ENCODE results near the gene IL1RN.

Gene IL1RN

GRCh38 chr2:113104054-113104611, 23.3 kb upstream of the IL1RN start:
- DNase-seq, result peak; percentile 26 to 48

- DNase-seq, result peak; percentile 39 to 66
Observed at GRCh38 chr2:113105047-113105785, 22.2 kb upstream of the IL1RN start.

GRCh38 chr2:113111121-113111520, 16.3 kb upstream of the IL1RN start:
- no peak for DNase-seq

- DNase-seq, result no peak
Observed at GRCh38 chr2:113111823-113112287, 15.5 kb upstream of the IL1RN start.

- DNase-seq, result no peak
Observed at GRCh38 chr2:113112441-113112840, 15.0 kb upstream of the IL1RN start.

- no peak for DNase-seq
Observed at GRCh38 chr2:113112871-113113270, 14.5 kb upstream of the IL1RN start.

GRCh38 chr2:113113807-113114206, 13.6 kb upstream of the IL1RN start:
- no peak for DNase-seq

GRCh38 chr2:113114224-113114945, 13.0 kb upstream of the IL1RN start:
- no peak for DNase-seq

GRCh38 chr2:113114996-113115395, 12.4 kb upstream of the IL1RN start:
- no peak for DNase-seq

GRCh38 chr2:113116100-113116958, 11.1 kb upstream of the IL1RN start:
- no peak for DNase-seq

GRCh38 chr2:113117541-113118262, 9.7 kb upstream of the IL1RN start:
- peak; percentile 40 to 52 for DNase-seq

- no peak for DNase-seq
Observed at GRCh38 chr2:113118263-113118657, 9.1 kb upstream of the IL1RN start.

- no peak for DNase-seq
Observed at GRCh38 chr2:113119111-113119510, 8.3 kb upstream of the IL1RN start.

GRCh38 chr2:113120861-113121260, 6.5 kb upstream of the IL1RN start:
- DNase-seq, result no peak

GRCh38 chr2:113122364-113122763, 5.0 kb upstream of the IL1RN start:
- DNase-seq, result no peak

- DNase-seq, result no peak
Observed at GRCh38 chr2:113123726-113124125, 3.7 kb upstream of the IL1RN start.

GRCh38 chr2:113124181-113124961, 3.0 kb upstream of the IL1RN start:
- DNase-seq, result no peak

- DNase-seq, result no peak
Observed at GRCh38 chr2:113124984-113125855, 2.2 kb upstream of the IL1RN start.

GRCh38 chr2:113127646-113128570, 510 bp downstream of the IL1RN start:
- no peak for DNase-seq

Data from activated CD4-positive, alpha-beta T cell treated with anti-CD3 and anti-CD28 coated beads, Interleukin-2, amount 50 U/mL, for 48 hours (primary cell).